Stimulated activated CD8-positive, alpha-beta memory T cell treated with anti-CD3 and anti-CD28 coated beads, Interleukin-15, amount 100 ng/mL, for 1 hour (primary cell): ENCODE results near the gene HOXC12.
A peak's percentile ranks its signal among the peaks of the same experiment; 100 is the strongest.

Experiments used
- DNase-seq: peaks from one replicate; pipeline ENCODE4 v3.0.0-alpha.2; 2020; ENCODE audit warnings: low read depth

Gene HOXC12

GRCh38 chr12:53997204-53998109 is 42.8 kb downstream of the HOXC12 start:
- DNase-seq: no peak

- no peak for DNase-seq
These were observed 43.6 kb downstream of the HOXC12 start for GRCh38 chr12:53998110-53998899.

GRCh38 chr12:53998900-53999236 is 44.2 kb downstream of the HOXC12 start:
- no peak for DNase-seq

GRCh38 chr12:53999559-54000115 is 44.9 kb downstream of the HOXC12 start:
- no peak for DNase-seq

GRCh38 chr12:54000116-54001114 is 45.7 kb downstream of the HOXC12 start, which contains the start of gene HOXC9:
Gene HOXC9, plus strand, starts transcription at chr12:54000161. Its CDS starts 28 bp downstream, at chr12:54000189.
- no peak for DNase-seq

GRCh38 chr12:54001283-54002187 is 46.8 kb downstream of the HOXC12 start:
- DNase-seq: no peak

- DNase-seq: no peak
These were observed 47.7 kb downstream of the HOXC12 start for GRCh38 chr12:54002278-54002914.

GRCh38 chr12:54002915-54003389 is 48.2 kb downstream of the HOXC12 start:
- DNase-seq: no peak

- no peak for DNase-seq
These were observed 48.9 kb downstream of the HOXC12 start for GRCh38 chr12:54003625-54004024.

- DNase-seq: no peak
These were observed 49.5 kb downstream of the HOXC12 start for GRCh38 chr12:54004063-54004840.

- DNase-seq: no peak
These were observed 50.3 kb downstream of the HOXC12 start for GRCh38 chr12:54004841-54005530.

- DNase-seq: no peak
These were observed 50.8 kb downstream of the HOXC12 start for GRCh38 chr12:54005531-54005852.

GRCh38 chr12:54005853-54006558 is 51.3 kb downstream of the HOXC12 start:
- peak; percentile 83 for DNase-seq

- DNase-seq: no peak
These were observed 52.0 kb downstream of the HOXC12 start for GRCh38 chr12:54006559-54007220.

- no peak for DNase-seq
These were observed 53.0 kb downstream of the HOXC12 start for GRCh38 chr12:54007538-54008259.

GRCh38 chr12:54008260-54008552 is 53.5 kb downstream of the HOXC12 start:
- DNase-seq: no peak
